Stimulated activated CD4-positive, alpha-beta T cell treated with anti-CD3 and anti-CD28 coated beads, Interleukin-12 subunit alpha, Interleukin-12 subunit beta, amount 100 ng/mL, for 4 hours (primary cell): Measurements from ENCODE around the gene ITPA.

ENCODE experiments used
- DNase-seq: peaks from one replicate; pipeline ENCODE4 v3.0.0-alpha.2; 2020

ITPA gene

DNA sequence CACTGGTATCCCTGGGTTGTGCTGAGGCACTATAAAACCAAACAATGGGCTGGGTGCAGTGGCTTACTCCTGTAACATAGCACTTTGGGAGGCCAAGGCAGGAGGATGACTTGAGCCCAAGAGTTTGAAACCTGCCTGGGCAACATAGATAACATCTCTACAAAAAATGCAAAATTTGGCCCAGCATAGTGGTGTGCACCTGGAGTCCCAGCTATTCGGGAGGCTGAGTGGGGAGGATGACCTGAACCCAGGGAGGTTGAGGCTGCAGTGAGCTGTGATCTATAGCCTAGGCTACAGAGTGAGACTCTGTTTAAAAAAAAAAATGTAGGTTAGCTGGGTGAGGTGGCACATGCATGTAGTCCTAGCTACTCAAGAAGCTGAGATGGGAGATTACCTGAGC is 37.4 kb downstream of the ITPA start:
- no peak for DNase-seq

DNA sequence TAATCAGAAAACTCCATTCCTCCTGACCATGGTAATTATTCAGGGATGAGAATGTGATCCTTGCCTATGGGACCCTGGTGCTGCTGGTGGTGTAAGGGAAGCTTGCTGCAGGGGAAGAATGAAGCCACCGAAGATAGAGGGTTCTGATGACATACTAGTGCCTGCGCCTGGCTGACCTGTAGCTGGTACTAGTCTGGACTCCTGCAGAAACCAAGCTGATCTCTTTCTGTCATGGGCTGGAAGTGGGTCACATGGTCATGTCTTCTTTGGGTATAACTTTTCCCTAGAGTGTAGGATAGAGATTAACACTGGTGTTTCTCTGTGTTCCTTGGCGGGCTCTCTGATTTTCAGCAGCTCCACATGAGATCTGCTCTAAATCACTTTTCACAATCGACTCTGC is 38.3 kb downstream of the ITPA start:
- DNase-seq = no peak

DNA sequence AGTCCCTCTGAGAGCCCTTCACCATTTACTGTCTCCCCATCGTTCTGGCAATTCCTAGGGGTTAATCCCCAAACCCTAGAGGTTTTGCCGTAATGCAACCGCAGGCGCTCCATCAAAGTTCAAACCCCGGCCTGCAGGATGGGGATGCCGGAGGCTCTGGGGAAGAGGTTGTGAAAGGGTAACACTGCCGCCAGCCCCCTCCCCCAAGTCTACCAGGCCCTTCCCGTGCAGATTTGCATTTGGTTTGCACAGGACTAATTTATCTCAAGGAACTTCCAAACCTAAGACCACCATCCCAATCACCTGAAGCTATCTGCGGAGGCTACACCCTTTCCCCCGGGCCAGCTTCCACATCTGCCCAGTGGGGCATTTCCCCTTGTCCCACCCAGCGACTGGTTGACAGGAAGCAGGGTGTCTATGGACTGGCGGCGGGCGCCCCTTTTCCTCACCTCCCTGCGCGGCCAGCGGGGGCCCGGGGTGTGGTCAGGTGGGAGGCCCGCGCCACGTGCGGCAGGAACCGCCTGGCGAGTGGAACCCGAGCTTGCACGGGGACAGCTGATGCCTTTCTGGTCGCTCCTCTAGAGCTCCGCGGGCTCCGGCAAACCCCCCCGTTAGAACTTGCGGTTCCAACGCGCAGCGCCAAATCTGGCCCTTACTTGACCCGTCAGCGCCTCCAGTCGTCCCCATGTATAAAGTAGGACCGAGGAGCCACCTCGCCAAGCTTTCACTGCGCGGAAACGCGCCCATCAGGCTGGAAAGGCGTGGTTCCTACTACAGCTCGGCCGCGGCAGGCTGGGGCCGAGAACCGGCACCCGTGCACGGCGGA is 39.1 kb downstream of the ITPA start:
- DNase-seq = no peak

DNA sequence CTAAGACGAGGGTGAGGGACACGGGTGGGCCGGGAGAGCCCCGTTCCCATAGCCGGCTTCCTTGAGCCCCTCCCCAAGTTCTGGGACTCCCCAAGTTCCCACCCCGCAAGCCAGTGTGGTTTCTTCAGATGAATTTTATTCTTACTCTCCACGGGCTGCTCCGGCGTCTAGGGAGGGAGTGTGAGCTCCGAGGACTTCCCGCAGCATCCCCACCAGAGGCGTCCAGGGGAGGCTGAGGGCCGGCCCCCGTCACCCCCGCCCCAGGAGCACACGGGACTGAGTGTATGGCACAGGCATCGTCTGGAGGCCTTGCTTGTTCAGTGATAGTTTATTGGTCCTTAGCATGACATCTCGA is 39.7 kb downstream of the ITPA start:
- DNase-seq = no peak

DNA sequence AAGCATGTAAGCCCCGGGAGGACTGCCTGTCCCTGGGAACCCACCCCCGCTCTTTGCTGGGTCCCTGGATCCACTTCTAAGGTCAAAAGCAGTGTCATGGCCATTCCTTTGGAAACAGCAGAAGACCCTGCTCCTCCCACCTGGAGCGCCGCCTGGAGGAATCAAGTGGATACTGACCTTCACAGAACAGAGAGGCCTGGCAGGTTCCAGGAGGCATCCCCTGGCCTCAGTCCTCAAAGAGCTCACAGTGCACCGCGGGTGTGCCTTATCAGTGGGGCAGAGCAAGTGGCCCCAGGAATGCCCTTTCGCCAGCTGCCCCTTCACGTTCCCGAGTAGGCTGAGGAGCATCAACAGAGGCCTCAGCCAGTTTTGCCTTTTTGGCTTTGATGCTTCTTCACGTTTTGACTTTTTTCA is 40.8 kb downstream of the ITPA start:
- no peak for DNase-seq

DNA sequence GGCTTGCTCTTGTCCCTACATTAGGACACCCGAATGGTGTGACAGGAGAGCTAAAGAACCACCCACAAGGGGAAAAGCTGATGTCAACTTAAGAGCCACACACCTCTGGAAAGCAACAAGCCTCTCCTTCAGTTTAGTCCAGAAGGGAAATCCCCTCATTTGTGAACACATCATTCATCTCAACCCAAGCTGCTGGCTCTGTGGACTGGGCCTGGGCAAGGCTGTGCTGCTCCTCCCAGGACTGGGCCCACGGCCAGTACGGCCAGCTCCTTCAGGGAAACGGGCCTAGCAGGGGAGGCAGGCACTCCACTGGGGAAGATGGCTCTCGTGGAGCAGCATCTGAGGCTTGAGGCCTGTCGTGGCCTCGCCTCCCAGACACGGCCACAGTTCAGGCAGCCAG is 42.5 kb downstream of the ITPA start:
- DNase-seq = no peak

DNA sequence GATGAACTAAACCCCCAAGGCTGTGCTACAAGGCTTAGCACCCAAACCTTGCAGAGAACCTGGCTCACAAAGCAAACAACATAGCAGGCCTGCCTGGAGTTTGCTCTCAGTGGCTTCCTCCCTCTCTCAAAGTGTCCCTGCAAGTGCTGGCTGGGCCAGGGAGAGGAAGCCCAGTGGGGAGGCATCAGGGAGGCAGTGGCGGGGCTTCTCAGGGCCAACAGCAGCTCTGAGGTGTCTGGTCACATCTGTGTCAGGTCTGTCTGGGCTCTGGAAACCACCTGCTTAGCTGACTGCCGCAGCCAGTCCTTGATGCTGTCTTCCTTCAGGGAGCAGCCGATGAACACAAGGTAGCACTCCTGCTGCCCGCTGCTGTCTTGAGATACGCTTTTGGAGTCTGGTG is 46.4 kb downstream of the ITPA start:
- DNase-seq = no peak

DNA sequence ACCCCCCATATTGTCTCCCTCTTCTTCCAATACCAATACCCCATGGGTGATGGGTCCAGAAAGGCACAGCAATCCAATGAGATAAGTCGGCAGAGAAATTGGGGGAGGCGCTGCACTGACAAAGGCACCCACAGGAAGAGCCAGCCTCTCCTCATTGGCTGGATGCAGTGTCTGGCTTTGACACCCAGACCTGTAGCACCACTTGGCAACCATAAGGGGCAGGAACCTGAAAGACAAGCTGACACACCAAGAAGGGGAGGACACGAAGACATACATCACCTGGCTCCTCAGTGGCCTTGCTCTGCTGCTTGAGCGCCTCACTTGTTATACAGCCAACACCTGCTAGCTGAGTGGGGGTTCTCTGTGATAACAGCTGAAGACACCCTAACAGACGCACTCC is 49.1 kb downstream of the ITPA start:
- DNase-seq = no peak

DNA sequence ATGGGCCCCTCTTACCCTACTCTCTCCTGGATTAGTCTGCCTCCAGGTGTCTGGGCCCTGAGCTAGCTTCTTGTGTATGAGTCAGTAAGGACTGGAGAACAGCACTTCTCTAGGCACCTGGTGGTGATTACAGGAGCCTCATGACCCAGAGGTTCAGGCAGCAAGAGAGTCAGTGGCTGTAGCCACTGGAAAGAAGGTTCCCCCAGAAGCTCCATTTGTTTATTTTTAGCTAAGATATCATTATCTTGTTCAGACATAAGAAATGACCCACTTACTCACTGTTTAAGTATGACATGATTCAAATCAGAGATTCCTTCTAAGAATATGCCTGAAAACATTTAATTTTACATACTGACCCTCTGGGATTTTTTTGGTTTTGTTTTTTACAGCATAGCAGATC is 53.3 kb downstream of the ITPA start:
- no peak for DNase-seq

DNA sequence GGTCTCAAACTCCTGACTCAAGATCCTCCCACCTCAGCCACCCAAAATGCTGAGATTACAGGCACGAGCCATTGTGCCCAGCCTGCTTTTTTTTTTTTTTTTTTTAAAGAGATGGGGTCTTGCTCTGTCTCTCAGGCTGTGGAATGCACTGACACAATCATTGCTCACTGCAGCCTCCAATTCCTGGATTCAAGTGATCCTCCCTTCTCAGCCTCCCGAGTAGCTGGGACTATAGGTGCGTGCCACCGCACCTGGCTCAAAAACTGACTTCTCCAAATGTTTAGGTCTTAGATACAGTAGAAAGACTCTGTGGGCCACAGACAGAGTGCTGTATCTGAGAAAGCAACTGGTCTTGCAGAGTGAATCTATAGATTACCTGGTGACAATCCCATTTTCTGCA is 60.8 kb downstream of the ITPA start:
- DNase-seq = no peak

DNA sequence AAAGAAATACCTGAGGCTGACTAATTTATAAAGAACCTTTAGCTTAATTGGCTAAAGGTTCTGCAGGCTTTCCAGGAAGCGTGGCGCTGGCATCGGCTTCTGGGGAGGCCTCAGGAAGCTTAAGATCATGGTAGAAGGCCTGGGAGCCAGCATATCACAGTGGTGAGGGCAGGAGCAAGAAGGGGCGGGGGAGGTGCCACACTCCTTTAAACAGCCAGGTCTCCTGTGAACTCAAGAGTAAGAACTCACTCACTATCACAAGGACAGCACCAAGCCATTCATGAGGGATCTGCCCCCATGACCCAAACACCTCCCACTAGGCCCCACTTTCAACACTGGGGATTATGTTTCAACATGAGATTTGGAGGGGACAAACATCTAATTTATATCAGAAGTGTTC is 64.1 kb downstream of the ITPA start:
- no peak for DNase-seq
